ENCODE measurements around the gene LYRM4.
"Not testable (repeated sequence)": the region's sequence is repeated elsewhere in the genome, so short reads cannot be mapped to it uniquely, and the experiment has no call there.

LYRM4 gene

DNA sequence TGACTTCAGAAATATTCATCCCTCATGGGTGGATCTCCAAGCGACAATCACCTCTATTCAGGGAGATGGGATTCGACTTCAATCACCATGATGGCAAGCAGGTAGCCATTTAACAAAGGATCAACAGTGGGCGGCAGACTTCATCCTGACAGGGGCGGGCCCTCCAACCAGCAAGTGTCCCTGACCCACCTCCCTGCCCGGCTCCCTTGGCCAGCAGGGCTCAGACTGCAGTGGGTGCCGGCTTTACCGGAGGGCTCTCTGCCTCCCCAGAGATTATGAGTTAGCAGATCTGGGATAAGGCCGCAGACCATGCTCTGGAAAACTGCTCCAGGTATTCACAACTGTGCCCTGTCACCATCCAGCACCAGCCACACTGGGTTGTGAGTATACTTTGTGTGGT is 136.2 kb downstream of the LYRM4 start:
- peaks cover 14% of the 10 kb centered on the region for H3K4me1 ChIP-seq (ENCODE audit: control insufficient read depth, insufficient read depth, low read length)
- no peak overlapping the region for H3K9ac ChIP-seq (ENCODE audit: low read length)
- no peak overlapping the region for H3K4me3 ChIP-seq (ENCODE audit: low read length)
- no peaks in the 10 kb centered on the region for H3K9me3 ChIP-seq (ENCODE audit: control insufficient read depth, low read length)
- no peaks in the 10 kb centered on the region for H3K36me3 ChIP-seq (ENCODE audit: control insufficient read depth, insufficient read depth, low read length, severe bottlenecking)
- DNase-seq (ENCODE audit: low read depth) = no peak
- no peaks in the 10 kb centered on the region for H3K27me3 ChIP-seq (replicated peaks; ENCODE audit: control insufficient read depth, insufficient read depth, low read length)

DNA sequence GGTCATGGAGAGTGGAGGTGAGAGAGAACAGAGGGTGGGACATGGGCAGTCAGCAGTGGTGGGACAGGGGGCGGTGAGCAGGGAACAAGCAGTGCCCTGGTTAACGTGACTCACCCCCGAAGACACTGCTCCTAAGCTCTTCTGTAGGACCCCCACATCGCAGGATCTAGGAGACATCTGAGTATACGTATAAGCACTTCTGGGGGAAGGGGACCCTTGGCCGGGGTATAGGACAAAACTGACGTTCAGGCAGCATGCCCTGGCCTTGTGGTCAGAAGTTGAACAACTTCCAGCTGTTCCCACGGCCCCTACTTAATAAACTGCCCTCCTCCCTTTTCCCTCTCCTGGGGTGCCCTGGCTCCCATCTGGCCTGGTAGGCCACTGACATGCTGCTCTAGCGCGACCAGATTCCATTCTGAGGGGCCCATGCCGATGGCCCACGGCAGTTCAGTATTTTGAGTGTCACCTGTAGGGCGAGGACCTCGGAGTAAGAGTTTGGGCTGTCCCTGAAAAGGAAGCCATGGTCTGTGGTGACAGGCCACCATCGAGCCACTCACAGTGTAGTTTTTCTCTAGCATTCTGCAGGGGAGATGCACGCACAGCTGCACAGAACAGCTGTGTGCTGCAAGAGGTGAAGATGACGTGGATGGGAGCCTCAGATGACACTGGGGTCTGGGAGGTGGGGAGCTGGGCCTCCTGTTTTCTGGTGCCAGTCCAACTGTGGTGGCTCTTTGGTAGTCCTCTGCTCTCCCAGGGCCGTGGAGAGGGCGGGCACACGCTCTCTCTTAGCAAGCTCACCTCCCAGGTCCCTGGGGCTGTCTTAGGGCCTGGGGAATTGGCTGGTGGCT is 137.2 kb downstream of the LYRM4 start:
- no peak overlapping the region for H3K4me3 ChIP-seq (ENCODE audit: low read length)
- H3K27me3 ChIP-seq (replicated peaks; ENCODE audit: control insufficient read depth, insufficient read depth, low read length) = no peaks in the 10 kb centered on the region
- H3K36me3 ChIP-seq (ENCODE audit: control insufficient read depth, insufficient read depth, low read length, severe bottlenecking) = no peaks in the 10 kb centered on the region
- no peaks in the 10 kb centered on the region for H3K9me3 ChIP-seq (ENCODE audit: control insufficient read depth, low read length)
- no peak for DNase-seq (ENCODE audit: low read depth)
- H3K4me1 ChIP-seq (ENCODE audit: control insufficient read depth, insufficient read depth, low read length) = peaks cover 19% of the 10 kb centered on the region
- H3K9ac ChIP-seq (ENCODE audit: low read length) = no peak overlapping the region

DNA sequence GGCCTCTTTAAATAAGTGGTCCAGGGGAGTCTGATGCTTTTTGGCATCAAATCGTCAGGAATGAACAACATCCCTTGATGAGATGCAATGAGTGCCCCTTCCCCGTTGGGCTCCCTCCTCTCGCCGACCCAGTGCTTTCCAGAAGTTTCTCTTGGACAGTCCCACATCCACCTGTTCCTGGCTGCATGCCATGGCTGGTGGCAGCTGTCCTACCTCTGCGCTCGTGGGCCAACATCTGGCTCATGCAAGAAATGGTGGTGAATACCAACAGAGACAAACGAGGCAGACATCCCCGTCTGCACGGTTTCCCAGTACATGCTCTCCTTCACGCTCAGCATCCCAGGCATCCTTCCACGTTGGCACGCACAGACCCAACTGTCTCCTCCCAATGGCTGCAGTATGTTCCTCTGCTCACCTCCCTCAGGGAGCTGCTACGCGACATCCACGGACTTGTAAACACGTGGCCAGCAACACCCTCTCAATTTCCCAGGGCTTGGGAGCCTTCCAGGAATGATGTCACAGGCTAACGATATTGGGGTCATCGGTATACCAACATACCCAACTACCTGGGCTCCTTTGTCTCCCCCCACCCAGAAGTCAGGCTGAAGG is 138.1 kb downstream of the LYRM4 start:
- Histone ChIP-seq H3K4me3 (ENCODE audit: low read length) (no peak overlapping the region), H3K36me3 (ENCODE audit: control insufficient read depth, insufficient read depth, low read length, severe bottlenecking) (no peaks in the 10 kb centered on the region), H3K4me1 (ENCODE audit: control insufficient read depth, insufficient read depth, low read length) (peaks cover 22% of the 10 kb centered on the region), H3K9ac (ENCODE audit: low read length) (no peak overlapping the region), H3K9me3 (ENCODE audit: control insufficient read depth, low read length) (no peaks in the 10 kb centered on the region), H3K27me3 (replicated peaks; ENCODE audit: control insufficient read depth, insufficient read depth, low read length) (no peaks in the 10 kb centered on the region)
- no peak for DNase-seq (ENCODE audit: low read depth)

DNA sequence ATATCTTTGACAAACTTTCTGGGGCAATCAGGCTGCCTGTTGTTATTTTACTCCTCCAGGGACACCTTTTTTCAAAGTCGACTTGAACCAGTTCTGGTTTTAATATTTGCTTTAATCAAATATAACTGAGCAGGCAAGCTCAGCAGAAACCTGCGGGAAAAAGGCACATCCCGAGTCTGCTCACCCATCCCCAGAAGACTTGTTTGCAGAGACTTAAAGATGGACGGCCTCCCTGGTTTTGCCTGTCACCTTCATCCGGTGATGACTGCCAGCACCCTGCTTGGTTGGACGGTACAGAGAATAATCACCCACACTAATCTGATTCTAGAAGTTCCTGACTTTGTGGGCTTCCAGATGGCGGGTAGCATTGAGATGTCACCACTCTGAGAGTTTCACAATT is 138.8 kb downstream of the LYRM4 start:
- no peaks in the 10 kb centered on the region for H3K36me3 ChIP-seq (ENCODE audit: control insufficient read depth, insufficient read depth, low read length, severe bottlenecking)
- no peak overlapping the region for H3K4me3 ChIP-seq (ENCODE audit: low read length)
- DNase-seq (ENCODE audit: low read depth) = no peak

DNA sequence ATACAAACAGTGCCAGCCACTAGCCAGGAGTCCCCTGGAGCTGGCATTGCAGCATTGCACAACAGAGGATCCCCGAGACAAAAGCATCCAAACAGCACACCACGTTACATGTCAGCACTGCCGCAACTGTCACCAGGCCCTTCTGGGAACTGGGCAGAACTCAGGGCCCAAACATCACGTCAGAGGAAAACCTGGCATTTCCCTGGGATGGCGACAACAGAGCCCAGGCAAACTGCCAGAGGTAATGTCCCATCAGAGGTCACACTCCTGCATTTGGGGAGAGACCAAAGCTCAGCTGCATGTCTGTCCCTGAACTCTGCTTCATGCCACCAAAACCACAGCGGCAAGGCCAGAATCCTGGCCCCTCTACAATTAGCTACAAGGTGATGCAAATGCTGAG is 139.3 kb downstream of the LYRM4 start:
- H3K36me3 ChIP-seq (ENCODE audit: control insufficient read depth, insufficient read depth, low read length, severe bottlenecking) = no peaks in the 10 kb centered on the region
- H3K4me3 ChIP-seq (ENCODE audit: low read length) = no peak overlapping the region
- H3K9me3 ChIP-seq (ENCODE audit: control insufficient read depth, low read length) = no peaks in the 10 kb centered on the region
- peaks cover 26% of the 10 kb centered on the region for H3K4me1 ChIP-seq (ENCODE audit: control insufficient read depth, insufficient read depth, low read length)
- H3K9ac ChIP-seq (ENCODE audit: low read length) = no peak overlapping the region
- DNase-seq (ENCODE audit: low read depth) = no peak
- no peaks in the 10 kb centered on the region for H3K27me3 ChIP-seq (replicated peaks; ENCODE audit: control insufficient read depth, insufficient read depth, low read length)

More for the DNA sequence above, 138.8 kb downstream of the LYRM4 start:
- no peak overlapping the region for H3K9ac ChIP-seq (ENCODE audit: low read length)
- peaks cover 22% of the 10 kb centered on the region for H3K4me1 ChIP-seq (ENCODE audit: control insufficient read depth, insufficient read depth, low read length)
- H3K9me3 ChIP-seq (ENCODE audit: control insufficient read depth, low read length) = no peaks in the 10 kb centered on the region
- H3K27me3 ChIP-seq (replicated peaks; ENCODE audit: control insufficient read depth, insufficient read depth, low read length) = no peaks in the 10 kb centered on the region

DNA sequence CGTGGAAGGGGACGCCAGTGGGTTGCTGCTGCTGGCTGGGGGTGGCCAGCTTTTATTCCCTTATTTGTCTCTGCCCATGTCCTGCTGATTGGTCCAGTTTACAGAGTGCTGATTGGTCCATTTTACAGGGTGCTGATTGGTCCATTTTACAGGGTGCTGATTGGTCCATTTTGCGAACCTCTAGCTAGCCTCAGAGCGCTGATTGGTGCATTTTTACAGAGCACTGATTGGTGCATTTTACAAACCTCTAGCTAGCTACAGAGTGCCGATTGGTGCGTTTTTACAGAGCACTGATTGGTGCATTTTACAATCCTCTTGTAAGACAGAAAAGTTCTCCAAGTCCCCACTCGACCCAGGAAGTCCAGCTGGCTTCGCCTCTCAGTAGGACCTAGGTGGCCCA is 140.2 kb downstream of the LYRM4 start:
- not testable (repeated sequence) for H3K36me3 ChIP-seq (ENCODE audit: control insufficient read depth, insufficient read depth, low read length, severe bottlenecking); DNase-seq (ENCODE audit: low read depth); H3K4me3 ChIP-seq (ENCODE audit: low read length); H3K27me3 ChIP-seq (replicated peaks; ENCODE audit: control insufficient read depth, insufficient read depth, low read length); H3K9ac ChIP-seq (ENCODE audit: low read length); H3K9me3 ChIP-seq (ENCODE audit: control insufficient read depth, low read length)
- H3K4me1 ChIP-seq (ENCODE audit: control insufficient read depth, insufficient read depth, low read length) = peaks cover 21% of the 10 kb centered on the region

DNA sequence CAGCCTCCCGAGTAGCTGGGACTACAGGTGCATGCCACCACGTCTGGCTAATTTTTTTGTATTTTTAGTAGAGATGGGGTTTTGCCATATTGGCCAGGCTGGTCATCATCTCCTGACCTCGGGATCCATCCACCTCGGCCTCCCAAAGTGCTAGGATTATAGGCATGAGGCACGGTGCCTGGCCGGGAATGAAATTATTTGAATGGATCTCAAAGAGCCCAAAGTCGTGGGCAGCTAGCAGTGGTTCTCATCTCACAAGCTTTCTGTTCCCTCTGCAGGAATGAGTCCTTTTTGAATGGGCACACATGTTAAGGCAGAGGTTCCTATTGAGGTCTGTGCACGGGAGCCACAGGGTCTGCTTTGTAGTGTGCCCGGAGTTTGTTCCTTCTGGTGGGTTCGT is 140.7 kb downstream of the LYRM4 start:
- Histone ChIP-seq H3K9ac (ENCODE audit: low read length) (no peak overlapping the region), H3K27me3 (replicated peaks; ENCODE audit: control insufficient read depth, insufficient read depth, low read length) (no peaks in the 10 kb centered on the region), H3K9me3 (ENCODE audit: control insufficient read depth, low read length) (no peaks in the 10 kb centered on the region), H3K4me3 (ENCODE audit: low read length) (no peak overlapping the region), H3K4me1 (ENCODE audit: control insufficient read depth, insufficient read depth, low read length) (peaks cover 15% of the 10 kb centered on the region), H3K36me3 (ENCODE audit: control insufficient read depth, insufficient read depth, low read length, severe bottlenecking) (no peaks in the 10 kb centered on the region)
- no peak for DNase-seq (ENCODE audit: low read depth)

DNA sequence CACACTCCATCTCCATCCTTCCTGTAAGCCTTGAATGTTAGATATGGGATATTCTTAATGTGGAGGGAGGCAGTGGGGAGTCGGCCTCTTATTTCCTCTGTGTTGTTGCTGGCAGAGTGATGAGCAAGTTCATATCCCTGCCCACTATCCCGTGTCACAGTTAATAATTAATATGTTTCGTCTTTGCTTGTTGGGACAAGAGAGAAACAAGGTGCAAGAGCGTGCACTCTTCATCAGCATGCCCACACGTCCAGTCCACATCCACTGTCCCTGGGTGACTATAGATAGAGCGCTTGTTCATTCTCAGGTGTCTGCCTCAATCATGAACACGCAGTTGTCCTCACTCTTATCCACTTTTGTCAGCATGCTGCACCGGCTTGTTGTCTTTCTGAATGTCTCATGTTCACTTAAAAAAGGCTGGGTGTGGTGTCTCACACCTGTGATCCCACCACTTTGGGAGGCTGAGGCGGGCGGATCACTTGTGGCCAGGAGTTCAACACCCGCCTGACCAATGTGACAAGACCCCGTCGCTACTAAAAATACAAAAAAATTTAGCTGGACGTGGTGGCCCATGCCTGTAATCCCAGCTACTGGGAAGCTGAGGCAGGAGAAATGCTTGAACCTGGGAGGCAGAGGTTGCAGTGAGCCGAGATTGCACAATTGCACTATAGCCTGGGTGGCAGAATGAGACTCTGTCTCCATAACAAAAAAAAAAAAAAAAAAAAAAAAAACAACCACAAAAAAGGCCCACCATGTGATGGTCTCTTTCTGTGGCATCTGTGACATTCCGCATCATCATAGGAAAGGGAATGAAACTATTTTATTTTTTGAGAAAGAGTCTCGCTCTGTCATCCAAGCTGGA is 141.4 kb downstream of the LYRM4 start:
- H3K9me3 ChIP-seq (ENCODE audit: control insufficient read depth, low read length) = no peaks in the 10 kb centered on the region
- no peaks in the 10 kb centered on the region for H3K27me3 ChIP-seq (replicated peaks; ENCODE audit: control insufficient read depth, insufficient read depth, low read length)
- no peak overlapping the region for H3K9ac ChIP-seq (ENCODE audit: low read length)
- H3K4me1 ChIP-seq (ENCODE audit: control insufficient read depth, insufficient read depth, low read length) = peaks cover 13% of the 10 kb centered on the region
- no peak for DNase-seq (ENCODE audit: low read depth)
- no peaks in the 10 kb centered on the region for H3K36me3 ChIP-seq (ENCODE audit: control insufficient read depth, insufficient read depth, low read length, severe bottlenecking)
- H3K4me3 ChIP-seq (ENCODE audit: low read length) = no peak overlapping the region

DNA sequence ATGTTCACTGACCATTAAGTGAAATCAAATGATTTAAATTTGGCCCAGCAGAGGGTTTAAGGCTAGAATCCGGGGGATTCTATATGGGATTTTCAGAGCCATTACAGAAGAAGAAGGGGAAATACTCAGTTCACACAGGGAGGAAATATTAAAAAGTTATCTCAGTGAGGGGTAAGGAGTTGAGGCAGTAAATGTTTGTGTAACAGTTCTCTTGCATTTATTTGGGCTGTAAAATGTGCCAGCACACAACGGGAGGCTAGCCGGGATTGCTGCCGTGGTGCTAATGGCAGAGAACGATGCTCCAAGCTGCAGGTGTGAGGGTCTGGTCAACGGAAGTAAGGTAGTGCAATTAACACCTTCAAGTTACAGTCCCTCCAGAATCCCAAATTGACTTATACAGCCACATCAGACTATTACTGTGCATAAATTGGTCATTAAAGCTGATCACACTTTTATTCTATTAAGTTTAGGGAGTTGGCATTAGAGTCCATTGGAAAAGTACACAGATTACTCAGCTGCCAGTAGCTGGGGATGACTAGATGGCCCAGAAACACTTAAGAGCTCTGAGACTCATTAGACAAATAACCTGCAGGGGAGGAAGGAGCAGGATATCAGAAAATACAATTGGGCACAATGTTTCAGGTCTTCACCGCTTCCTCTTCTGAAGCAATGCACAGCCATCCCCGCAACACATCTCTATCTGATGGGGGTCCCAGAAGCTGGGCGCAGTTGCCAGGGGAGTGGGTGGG is 144.3 kb downstream of the LYRM4 start:
- no peak for DNase-seq (ENCODE audit: low read depth)
- Histone ChIP-seq H3K9me3 (ENCODE audit: control insufficient read depth, low read length) (no peaks in the 10 kb centered on the region), H3K36me3 (ENCODE audit: control insufficient read depth, insufficient read depth, low read length, severe bottlenecking) (peaks cover 2% of the 10 kb centered on the region), H3K27me3 (replicated peaks; ENCODE audit: control insufficient read depth, insufficient read depth, low read length) (no peaks in the 10 kb centered on the region), H3K4me3 (ENCODE audit: low read length) (no peak overlapping the region), H3K4me1 (ENCODE audit: control insufficient read depth, insufficient read depth, low read length) (peaks cover 17% of the 10 kb centered on the region), H3K9ac (ENCODE audit: low read length) (no peak overlapping the region)

DNA sequence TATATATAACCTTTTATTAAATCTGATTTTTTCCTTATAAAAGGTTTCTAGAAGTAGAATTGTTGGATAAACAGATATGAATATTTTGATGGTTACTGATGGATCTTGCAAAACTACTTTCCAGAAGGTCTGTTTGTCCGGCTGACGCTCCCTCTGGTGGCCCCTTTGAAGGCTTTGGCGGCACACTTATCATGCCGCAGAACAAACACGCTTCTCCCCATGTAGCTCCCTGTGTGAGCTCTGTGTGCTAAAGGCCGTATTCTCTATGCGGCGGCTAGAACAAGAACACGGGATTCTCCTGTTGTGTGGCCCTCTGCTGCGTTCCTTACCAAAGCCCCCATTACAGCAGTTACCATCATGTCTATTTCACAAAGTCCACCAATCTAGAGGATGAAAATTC is 145.6 kb downstream of the LYRM4 start:
- Histone ChIP-seq H3K27me3 (replicated peaks; ENCODE audit: control insufficient read depth, insufficient read depth, low read length) (no peaks in the 10 kb centered on the region), H3K36me3 (ENCODE audit: control insufficient read depth, insufficient read depth, low read length, severe bottlenecking) (peaks cover 9% of the 10 kb centered on the region), H3K4me3 (ENCODE audit: low read length) (no peak overlapping the region), H3K9me3 (ENCODE audit: control insufficient read depth, low read length) (no peaks in the 10 kb centered on the region), H3K9ac (ENCODE audit: low read length) (no peak overlapping the region), H3K4me1 (ENCODE audit: control insufficient read depth, insufficient read depth, low read length) (peaks cover 17% of the 10 kb centered on the region)
- DNase-seq (ENCODE audit: low read depth) = no peak

DNA sequence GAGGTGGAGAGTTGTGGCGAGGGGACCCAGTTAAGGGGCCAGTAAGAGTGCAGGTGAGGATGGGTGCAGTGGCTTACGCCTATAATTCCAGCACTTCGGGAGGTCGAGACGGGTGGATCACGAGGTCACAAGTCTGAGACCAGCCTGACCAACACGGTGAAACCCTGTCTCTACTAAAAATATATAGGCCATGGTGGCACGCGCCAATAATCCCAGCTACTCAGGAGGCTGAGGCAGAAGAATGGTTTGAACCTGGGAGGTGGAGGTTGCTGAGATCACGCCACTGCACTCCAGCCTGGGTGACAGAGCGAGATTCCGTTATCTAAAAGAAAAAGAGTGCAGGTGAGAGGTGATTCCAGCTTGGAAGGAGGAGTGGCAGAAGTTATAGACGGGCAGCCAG is 147.7 kb downstream of the LYRM4 start:
- Histone ChIP-seq H3K4me1 (ENCODE audit: control insufficient read depth, insufficient read depth, low read length) (peaks cover 10% of the 10 kb centered on the region), H3K27me3 (replicated peaks; ENCODE audit: control insufficient read depth, insufficient read depth, low read length) (no peaks in the 10 kb centered on the region), H3K36me3 (ENCODE audit: control insufficient read depth, insufficient read depth, low read length, severe bottlenecking) (peaks cover 9% of the 10 kb centered on the region), H3K4me3 (ENCODE audit: low read length) (no peak overlapping the region), H3K9me3 (ENCODE audit: control insufficient read depth, low read length) (no peaks in the 10 kb centered on the region), H3K9ac (ENCODE audit: low read length) (no peak overlapping the region)
- no peak for DNase-seq (ENCODE audit: low read depth)
